IMR-90 (cell line): ENCODE results near the gene RFX3. TPM values are rescaled to one million over a fixed set of nuclear protein-coding genes. Genes with fewer than 3 reads are reported as not detected.

ENCODE experiments used
- ATAC-seq: fragments of 200-7000 bp; cut with Tn5 transposase; 2 replicates; pipeline ENCODE4 v1.9.1; 2020; ENCODE audit warnings: low read depth, mild to moderate bottlenecking, moderate library complexity
- BruUV-seq: library from RNA; stranded (reverse); fragments of 400-500 nt; replicated peaks from 2 replicates; lab custom pipeline; 2021; lab: Mats Ljungman, UMichigan
- CTCF ChIA-PET: fragments of 300-600 bp; formaldehyde crosslinking; extraction: SDS; loops from one replicate; lab custom pipeline; 2021; ENCODE audit warnings: antibody characterized with exemption; lab: Yijun Ruan, JAX
- POLR2A ChIA-PET: fragments of 300-600 bp; sonication (Branson Sonifier 250); formaldehyde crosslinking; loops from one replicate; lab custom pipeline; 2022; ENCODE audit warnings: antibody characterized with exemption; ENCODE audit not compliant: unreplicated experiment; lab: Charles Lee
- DNase-seq: peaks from one replicate; pipeline ENCODE4 v3.0.0; 2013
- H2AFZ ChIP-seq: replicated peaks from 2 replicates; pipeline ENCODE3; 2013; ENCODE audit warnings: low read length, mild to moderate bottlenecking; ENCODE audit not compliant: poor library complexity
- H2AK5ac ChIP-seq: 2 replicates; pipeline ENCODE4 v1.6.1; 2013; ENCODE audit warnings: low read depth, low read length, inconsistent platforms
- H2AK9ac ChIP-seq: replicated peaks from 2 replicates; pipeline ENCODE3; 2013; ENCODE audit warnings: mild to moderate bottlenecking, low read depth, low read length, moderate library complexity; ENCODE audit not compliant: poor library complexity
- H2BK120ac ChIP-seq: 2 replicates; pipeline ENCODE4 v1.6.1; 2013; ENCODE audit warnings: low read depth, low read length, inconsistent platforms
- H2BK15ac ChIP-seq: 3 replicates; pipeline ENCODE4 v1.6.1; 2013; ENCODE audit warnings: low read depth, low read length, inconsistent platforms
- H2BK20ac ChIP-seq: 2 replicates; pipeline ENCODE4 v1.6.1; 2013; ENCODE audit warnings: low read depth, mild to moderate bottlenecking, inconsistent platforms, low read length, moderate library complexity
- H2BK5ac ChIP-seq: 2 replicates; pipeline ENCODE4 v1.6.1; 2013; ENCODE audit warnings: mild to moderate bottlenecking, low read depth, low read length, inconsistent platforms; ENCODE audit not compliant: poor library complexity, severe bottlenecking
- H3K14ac ChIP-seq: replicated peaks from 2 replicates; pipeline ENCODE4 v1.6.1; 2013; ENCODE audit warnings: low read depth, low read length, inconsistent platforms
- H3K18ac ChIP-seq: 2 replicates; pipeline ENCODE4 v1.6.1; 2013; ENCODE audit warnings: low read depth, low read length, control low read depth
- H3K23ac ChIP-seq: 2 replicates; pipeline ENCODE4 v1.6.1; 2013; ENCODE audit warnings: low read depth, low read length, inconsistent platforms
- H3K27ac ChIP-seq: 2 replicates; pipeline ENCODE4 v1.5.1; 2013; ENCODE audit warnings: mild to moderate bottlenecking, control low read depth, low read length; ENCODE audit not compliant: insufficient read depth
- H3K27me3 ChIP-seq: 2 replicates; pipeline ENCODE4 v1.6.1; 2013; ENCODE audit warnings: low read length; ENCODE audit not compliant: control insufficient read depth, insufficient read depth
- H3K36me3 ChIP-seq: 2 replicates; pipeline ENCODE4 v1.6.1; 2013; ENCODE audit warnings: low read length, mixed read lengths; ENCODE audit not compliant: control insufficient read depth, insufficient read depth
- H3K4ac ChIP-seq: 2 replicates; pipeline ENCODE4 v1.6.1; 2013; ENCODE audit warnings: low read depth, low read length, inconsistent platforms
- H3K4me1 ChIP-seq: 2 replicates; pipeline ENCODE4 v1.6.1; 2013; ENCODE audit warnings: low read length, mixed read lengths; ENCODE audit not compliant: control insufficient read depth, insufficient read depth
- H3K4me2 ChIP-seq: 2 replicates; pipeline ENCODE4 v1.6.1; 2013; ENCODE audit warnings: low read depth, mild to moderate bottlenecking, control low read depth, low read length, moderate library complexity
- H3K4me3 ChIP-seq: 2 replicates; pipeline ENCODE4 v1.5.1; 2013; ENCODE audit warnings: low read depth, mild to moderate bottlenecking, control low read depth, low read length, moderate library complexity; ENCODE audit not compliant: insufficient read depth
- H3K56ac ChIP-seq: 2 replicates; pipeline ENCODE4 v1.6.1; 2013; ENCODE audit warnings: low read length, inconsistent platforms; ENCODE audit not compliant: insufficient read depth; ENCODE audit errors: extremely low read depth
- H3K79me1 ChIP-seq, 2 experiments: 2 replicates each; pipeline ENCODE4 v1.6.1; 2013; ENCODE audit warnings: low read length in 2 of 2, inconsistent platforms in 1 of 2, low read depth in 1 of 2
- H3K9ac ChIP-seq: 2 replicates; pipeline ENCODE4 v1.6.1; 2013; ENCODE audit warnings: low read depth, low read length, control low read depth
- H3K9me1 ChIP-seq: 2 replicates; pipeline ENCODE4 v1.6.1; 2013; ENCODE audit warnings: low read length, inconsistent platforms; ENCODE audit not compliant: insufficient read depth
- H3K9me3 ChIP-seq: 2 replicates; pipeline ENCODE4 v1.6.1; 2013; ENCODE audit warnings: low read length; ENCODE audit not compliant: control insufficient read depth, insufficient read depth
- H4K20me1 ChIP-seq: 2 replicates; pipeline ENCODE4 v1.6.1; 2013; ENCODE audit warnings: low read length, inconsistent platforms; ENCODE audit not compliant: insufficient read depth
- H4K5ac ChIP-seq: 2 replicates; pipeline ENCODE4 v1.6.1; 2013; ENCODE audit warnings: mild to moderate bottlenecking, low read depth, low read length, control low read depth
- H4K8ac ChIP-seq, 2 experiments: 2 replicates each; pipeline ENCODE4 v1.6.1; 2013; ENCODE audit warnings: low read depth in 2 of 2, low read length in 2 of 2, control low read depth in 1 of 2, inconsistent platforms in 1 of 2
- H4K91ac ChIP-seq: 2 replicates; pipeline ENCODE4 v1.6.1; 2013; ENCODE audit warnings: low read depth, low read length, inconsistent platforms; ENCODE audit not compliant: insufficient read depth
- BHLHE40 ChIP-seq: fragments of 150-350 bp; IDR thresholded peaks from 2 replicates; pipeline ENCODE4 v1.6.1; 2016; ENCODE audit warnings: mild to moderate bottlenecking, low read depth, low read length
- CEBPB ChIP-seq: IDR thresholded peaks from 2 replicates; pipeline ENCODE4 v1.6.1; 2012; ENCODE audit warnings: low read depth, low read length, improper control_type of control experiment
- CHD1 ChIP-seq: IDR thresholded peaks from 2 replicates; pipeline ENCODE4 v1.6.1; 2012; ENCODE audit warnings: low read depth, low read length, improper control_type of control experiment
- FOS ChIP-seq: fragments of 150-350 bp; IDR thresholded peaks from 2 replicates; pipeline ENCODE4 v1.6.1; 2016; ENCODE audit warnings: low read depth, low read length
- MAFK ChIP-seq: IDR thresholded peaks from 2 replicates; pipeline ENCODE4 v1.6.1; 2012; ENCODE audit warnings: low read depth, low read length, improper control_type of control experiment
- MAZ ChIP-seq: IDR thresholded peaks from 2 replicates; pipeline ENCODE4 v1.6.1; 2012; ENCODE audit warnings: low read depth, mild to moderate bottlenecking, low read length, improper control_type of control experiment, moderate library complexity, borderline replicate concordance
- MXI1 ChIP-seq: IDR thresholded peaks from 2 replicates; pipeline ENCODE4 v1.6.1; 2012; ENCODE audit warnings: low read depth, mild to moderate bottlenecking, low read length, moderate library complexity, borderline replicate concordance
- NFE2L2 ChIP-seq: fragments of 150-350 bp; IDR thresholded peaks from 2 replicates; pipeline ENCODE4 v1.6.1; 2016; ENCODE audit warnings: low read depth, mild to moderate bottlenecking, low read length
- POLR2A ChIP-seq: IDR thresholded peaks from 2 replicates; pipeline ENCODE4 v1.6.1; 2012; ENCODE audit warnings: mild to moderate bottlenecking, low read depth, low read length
- RAD21 ChIP-seq: IDR thresholded peaks from 2 replicates; pipeline ENCODE4 v1.6.1; 2012; ENCODE audit warnings: low read length, improper control_type of control experiment
- RCOR1 ChIP-seq: IDR thresholded peaks from 2 replicates; pipeline ENCODE4 v1.6.1; 2012; ENCODE audit warnings: mild to moderate bottlenecking, low read length, improper control_type of control experiment; ENCODE audit not compliant: insufficient replicate concordance
- RFX5 ChIP-seq: IDR thresholded peaks from 2 replicates; pipeline ENCODE4 v1.8.0; 2012; ENCODE audit warnings: low read depth, mild to moderate bottlenecking, low read length, moderate library complexity
- SMC3 ChIP-seq: fragments of 150-350 bp; IDR thresholded peaks from 2 replicates; pipeline ENCODE4 v1.6.1; 2016; ENCODE audit warnings: low read depth, mild to moderate bottlenecking, antibody characterized with exemption, low read length, moderate library complexity
- WGBS, 2 experiments: methylation state at CpG; one replicate each; pipeline versions ENCODE4 v1.1.5 to v1.1.7; 2013; ENCODE audit warnings: missing lambda C conversion rate in 2 of 2; ENCODE audit not compliant: insufficient read length in 1 of 2; ENCODE audit errors: extremely low coverage in 2 of 2; 5-methylcytosine and 5-hydroxymethylcytosine counted together
- dilution Hi-C: fragments of 300-500 bp; cut with HindIII; formaldehyde crosslinking; loops from one replicate; pipeline ENCODE4 v1.14.3; 2018; ENCODE audit warnings: low sequenced_read_pairs; ENCODE audit not compliant: unreplicated experiment
- in situ Hi-C: fragments of 300-500 bp; cut with MboI; formaldehyde crosslinking; loops from 3 replicates; pipeline ENCODE4 v1.14.3; 2019; ENCODE audit warnings: low sequenced_read_pairs, inconsistent platforms, mixed read lengths
- intact Hi-C: fragments of 100-400 bp; cut with micrococcal nuclease; formaldehyde crosslinking; loops from 2 replicates; pipeline ENCODE4 v1.10.0; 2022
- polyA plus RNA-seq, 3 experiments: library from polyadenylated mRNA; depleted of rRNA; stranded (reverse); fragments of >200 nt; gene quantifications; 2 replicates each; pipeline ENCODE4 v1.2.3, GENCODE V29; 2012; ENCODE audit warnings: low replicate concordance in 1 of 3
- total RNA-seq: library from RNA; depleted of rRNA; stranded (reverse); fragments of >200 nt; gene quantifications from 2 replicates; pipeline ENCODE4 v1.2.3, GENCODE V29; 2012
- TF ChIP-seq, protein P1 (sequence below): conservative IDR thresholded peaks from 2 replicates; pipeline ENCODE4 v1.5.1; 2012; ENCODE audit warnings: mild to moderate bottlenecking, low read depth, low read length, improper control_type of control experiment
- TF ChIP-seq, protein P2 (sequence below): fragments of 150-350 bp; IDR thresholded peaks from 2 replicates; pipeline ENCODE4 v1.6.1; 2016; ENCODE audit warnings: low read depth, mild to moderate bottlenecking, low read length, moderate library complexity, borderline replicate concordance
- TF ChIP-seq, protein P3 (sequence below): fragments of 150-350 bp; IDR thresholded peaks from 2 replicates; pipeline ENCODE4 v1.6.1; 2017; ENCODE audit warnings: mild to moderate bottlenecking, antibody characterized with exemption, low read length, low read depth

Gene RFX3
- total and polyA plus RNA-seq, 2 of the 4 experiments (the other 2 are of a cell fraction), result 1.7 to 2.7 TPM

DNA sequence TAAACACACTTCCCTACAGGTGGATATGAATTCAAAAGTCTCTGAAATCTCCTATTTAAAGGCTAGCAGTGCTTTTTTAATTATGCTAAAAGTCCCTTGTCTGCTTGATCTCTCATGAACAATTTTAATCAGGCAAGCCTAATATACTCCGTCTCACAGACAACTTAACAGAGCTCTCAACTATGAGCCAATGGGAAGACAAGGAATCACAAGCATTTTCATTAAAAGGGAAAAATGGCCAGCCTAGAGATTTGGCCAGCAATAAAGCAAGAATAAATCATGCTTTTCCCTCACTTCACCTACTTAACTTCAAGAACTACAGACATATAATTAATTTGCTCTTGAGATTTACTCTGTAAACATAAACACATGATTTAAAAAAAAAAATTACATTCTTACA lies 78.0 kb downstream of the RFX3 start:
- H3K14ac ChIP-seq, result no peak overlapping the region
- H2AFZ ChIP-seq, result no peak overlapping the region
- H2BK20ac ChIP-seq, result no peak overlapping the region
- no peak overlapping the region for H2BK5ac ChIP-seq
- no TSS peak for BruUV-seq
- H3K4me3 ChIP-seq, result no peak overlapping the region
- no peak overlapping the region for H2AK5ac ChIP-seq
- H3K79me1 ChIP-seq, result no peaks in the 10 kb centered on the region; a peak in 1 of 4 replicates
- H4K8ac ChIP-seq, result no peak overlapping the region
- no peaks in the 10 kb centered on the region for H3K4me1 ChIP-seq
- H3K4me2 ChIP-seq, result no peak overlapping the region
- dilution Hi-C loops (no loop called here), in situ Hi-C loops (loop anchor here (5.0 to 10.0 kb wide), 2 partner anchors 200 to 583 kb away; no protein-coding TSS in a partner anchor), intact Hi-C loops (loop anchor here (5.0 to 10.0 kb wide), 2 partner anchors 115 to 323 kb away; no protein-coding TSS in a partner anchor)
- no peak for TF ChIP-seq POLR2A
- TF ChIP-seq, protein P1, sequence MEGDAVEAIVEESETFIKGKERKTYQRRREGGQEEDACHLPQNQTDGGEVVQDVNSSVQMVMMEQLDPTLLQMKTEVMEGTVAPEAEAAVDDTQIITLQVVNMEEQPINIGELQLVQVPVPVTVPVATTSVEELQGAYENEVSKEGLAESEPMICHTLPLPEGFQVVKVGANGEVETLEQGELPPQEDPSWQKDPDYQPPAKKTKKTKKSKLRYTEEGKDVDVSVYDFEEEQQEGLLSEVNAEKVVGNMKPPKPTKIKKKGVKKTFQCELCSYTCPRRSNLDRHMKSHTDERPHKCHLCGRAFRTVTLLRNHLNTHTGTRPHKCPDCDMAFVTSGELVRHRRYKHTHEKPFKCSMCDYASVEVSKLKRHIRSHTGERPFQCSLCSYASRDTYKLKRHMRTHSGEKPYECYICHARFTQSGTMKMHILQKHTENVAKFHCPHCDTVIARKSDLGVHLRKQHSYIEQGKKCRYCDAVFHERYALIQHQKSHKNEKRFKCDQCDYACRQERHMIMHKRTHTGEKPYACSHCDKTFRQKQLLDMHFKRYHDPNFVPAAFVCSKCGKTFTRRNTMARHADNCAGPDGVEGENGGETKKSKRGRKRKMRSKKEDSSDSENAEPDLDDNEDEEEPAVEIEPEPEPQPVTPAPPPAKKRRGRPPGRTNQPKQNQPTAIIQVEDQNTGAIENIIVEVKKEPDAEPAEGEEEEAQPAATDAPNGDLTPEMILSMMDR, result no peak
- TF ChIP-seq NFE2L2, result no peak
- no peak for TF ChIP-seq BHLHE40
- no peak for TF ChIP-seq MAZ
- TF ChIP-seq RAD21, result no peak
- TF ChIP-seq FOS, result no peak
- TF ChIP-seq, protein P2, sequence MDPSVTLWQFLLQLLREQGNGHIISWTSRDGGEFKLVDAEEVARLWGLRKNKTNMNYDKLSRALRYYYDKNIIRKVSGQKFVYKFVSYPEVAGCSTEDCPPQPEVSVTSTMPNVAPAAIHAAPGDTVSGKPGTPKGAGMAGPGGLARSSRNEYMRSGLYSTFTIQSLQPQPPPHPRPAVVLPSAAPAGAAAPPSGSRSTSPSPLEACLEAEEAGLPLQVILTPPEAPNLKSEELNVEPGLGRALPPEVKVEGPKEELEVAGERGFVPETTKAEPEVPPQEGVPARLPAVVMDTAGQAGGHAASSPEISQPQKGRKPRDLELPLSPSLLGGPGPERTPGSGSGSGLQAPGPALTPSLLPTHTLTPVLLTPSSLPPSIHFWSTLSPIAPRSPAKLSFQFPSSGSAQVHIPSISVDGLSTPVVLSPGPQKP, result no peak
- no peak for TF ChIP-seq MAFK
- TF ChIP-seq MXI1, result no peak
- TF ChIP-seq, protein P3, sequence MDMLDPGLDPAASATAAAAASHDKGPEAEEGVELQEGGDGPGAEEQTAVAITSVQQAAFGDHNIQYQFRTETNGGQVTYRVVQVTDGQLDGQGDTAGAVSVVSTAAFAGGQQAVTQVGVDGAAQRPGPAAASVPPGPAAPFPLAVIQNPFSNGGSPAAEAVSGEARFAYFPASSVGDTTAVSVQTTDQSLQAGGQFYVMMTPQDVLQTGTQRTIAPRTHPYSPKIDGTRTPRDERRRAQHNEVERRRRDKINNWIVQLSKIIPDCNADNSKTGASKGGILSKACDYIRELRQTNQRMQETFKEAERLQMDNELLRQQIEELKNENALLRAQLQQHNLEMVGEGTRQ, result no peak
- no peak for TF ChIP-seq RFX5
- TF ChIP-seq CHD1, result no peak
- no peak for TF ChIP-seq SMC3
- no peak for TF ChIP-seq CEBPB
- no peak for TF ChIP-seq RCOR1
- no peaks in the 10 kb centered on the region for H3K9me1 ChIP-seq
- no peak overlapping the region for H3K27ac ChIP-seq
- no peaks in the 10 kb centered on the region for H3K36me3 ChIP-seq
- POLR2A ChIA-PET, result no interaction called here
- H3K18ac ChIP-seq, result no peak overlapping the region
- H4K20me1 ChIP-seq, result no peaks in the 10 kb centered on the region
- H2AK9ac ChIP-seq, result no peak overlapping the region
- H3K56ac ChIP-seq, result no peak overlapping the region
- CTCF ChIA-PET, result no interaction called here
- H4K5ac ChIP-seq, result no peak overlapping the region
- H3K27me3 ChIP-seq, result no peaks in the 10 kb centered on the region
- no peak for DNase-seq
- no peak overlapping the region for H3K9ac ChIP-seq
- H4K91ac ChIP-seq, result no peak overlapping the region
- H2BK15ac ChIP-seq, result no peak overlapping the region
- no CpG with 5 or more reads among the region's 1 CpG for WGBS, 2 experiments
- no peak overlapping the region for H3K4ac ChIP-seq
- H2BK120ac ChIP-seq, result no peak overlapping the region
- H3K23ac ChIP-seq, result no peak overlapping the region
- H3K9me3 ChIP-seq, result no peaks in the 10 kb centered on the region
- ATAC-seq, result no peak
